Measurements from ENCODE around the gene EDC4.

DNA sequence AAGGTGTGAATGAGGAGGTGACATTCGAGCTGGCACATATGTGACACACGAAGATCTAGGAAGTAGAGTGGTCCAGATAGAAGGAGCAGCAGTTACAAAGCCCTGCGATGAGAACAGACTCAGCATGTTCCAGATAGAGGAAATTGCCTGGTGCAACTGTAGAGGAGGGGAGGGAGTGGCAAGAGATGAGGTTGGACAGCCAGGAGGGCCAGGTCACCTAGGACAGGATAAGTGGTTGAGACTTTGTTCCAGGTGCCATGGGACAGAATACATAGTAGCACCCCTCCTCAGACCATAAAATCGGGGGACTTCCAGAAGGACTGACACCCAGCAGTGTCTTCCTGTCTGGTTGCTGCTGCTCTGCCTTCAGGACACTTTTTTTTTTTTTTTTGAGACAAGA, 14.4 kb upstream of the EDC4 start:
- TF ChIP-seq, protein P1, sequence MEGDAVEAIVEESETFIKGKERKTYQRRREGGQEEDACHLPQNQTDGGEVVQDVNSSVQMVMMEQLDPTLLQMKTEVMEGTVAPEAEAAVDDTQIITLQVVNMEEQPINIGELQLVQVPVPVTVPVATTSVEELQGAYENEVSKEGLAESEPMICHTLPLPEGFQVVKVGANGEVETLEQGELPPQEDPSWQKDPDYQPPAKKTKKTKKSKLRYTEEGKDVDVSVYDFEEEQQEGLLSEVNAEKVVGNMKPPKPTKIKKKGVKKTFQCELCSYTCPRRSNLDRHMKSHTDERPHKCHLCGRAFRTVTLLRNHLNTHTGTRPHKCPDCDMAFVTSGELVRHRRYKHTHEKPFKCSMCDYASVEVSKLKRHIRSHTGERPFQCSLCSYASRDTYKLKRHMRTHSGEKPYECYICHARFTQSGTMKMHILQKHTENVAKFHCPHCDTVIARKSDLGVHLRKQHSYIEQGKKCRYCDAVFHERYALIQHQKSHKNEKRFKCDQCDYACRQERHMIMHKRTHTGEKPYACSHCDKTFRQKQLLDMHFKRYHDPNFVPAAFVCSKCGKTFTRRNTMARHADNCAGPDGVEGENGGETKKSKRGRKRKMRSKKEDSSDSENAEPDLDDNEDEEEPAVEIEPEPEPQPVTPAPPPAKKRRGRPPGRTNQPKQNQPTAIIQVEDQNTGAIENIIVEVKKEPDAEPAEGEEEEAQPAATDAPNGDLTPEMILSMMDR (conservative IDR thresholded peaks at IDR 0.05; ENCODE audit: low read depth, low read length): no peak
- no peak for TF ChIP-seq EZH2 (IDR thresholded peaks at IDR 0.05; ENCODE audit: borderline replicate concordance, low read depth, low read length, poor library complexity, severe bottlenecking)

Measured in A673 (cell line).